Progenitor cell of endocrine pancreas (in vitro differentiated cells): ENCODE measurements around the gene CYP2B6. TPM values are rescaled to one million over a fixed set of nuclear protein-coding genes. Genes with fewer than 3 reads are reported as not detected.

Source experiments
- DNase-seq: peaks from one replicate; pipeline ENCODE4 v3.0.0; 2021; ENCODE audit warnings: low spot score; ENCODE audit not compliant: unreplicated experiment
- H3K27ac Mint-ChIP-seq: 2 replicates; pipeline ENCODE4 v1.8.0; 2021; ENCODE audit warnings: mild to moderate bottlenecking, moderate library complexity, mixed read lengths
- H3K27me3 Mint-ChIP-seq: 2 replicates; pipeline ENCODE4 v1.8.0; 2021; ENCODE audit warnings: mixed read lengths
- H3K36me3 Mint-ChIP-seq: 2 replicates; pipeline ENCODE4 v1.8.0; 2022; ENCODE audit warnings: mixed read lengths; ENCODE audit not compliant: insufficient read depth
- H3K4me1 Mint-ChIP-seq: 2 replicates; pipeline ENCODE4 v1.8.0; 2021; ENCODE audit warnings: low read depth, mixed read lengths
- H3K4me3 Mint-ChIP-seq: 2 replicates; pipeline ENCODE4 v1.8.0; 2021; ENCODE audit warnings: low read depth, mild to moderate bottlenecking, moderate library complexity, mixed read lengths
- H3K9me3 Mint-ChIP-seq: 2 replicates; pipeline ENCODE4 v1.8.0; 2021; ENCODE audit warnings: low read depth, mixed read lengths
- total RNA-seq: library from RNA; stranded (reverse); gene quantifications from 2 replicates; pipeline ENCODE4 v1.2.1, GENCODE V29; 2021
- TF ChIP-seq, protein P1 (sequence below): fragments of 200-600 bp; sonication (generic); IDR thresholded peaks from one replicate; pipeline ENCODE4 v1.5.0; 2021; ENCODE audit warnings: antibody characterized with exemption, mild to moderate bottlenecking; ENCODE audit not compliant: unreplicated experiment

Gene CYP2B6
- total RNA-seq, 1 donor from 2014 or later = 2.0 TPM

GRCh38 chr19:41019346-41019745, 28.3 kb downstream of the CYP2B6 start:
- Mint-ChIP-seq H3K36me3 (no peaks in the 10 kb centered on the region), H3K4me1 (no peaks in the 10 kb centered on the region), H3K27me3 (peaks cover 26% of the 10 kb centered on the region), H3K9me3 (no peaks in the 10 kb centered on the region), H3K27ac (no peak overlapping the region), H3K4me3 (no peak overlapping the region)
- TF ChIP-seq, protein P1, sequence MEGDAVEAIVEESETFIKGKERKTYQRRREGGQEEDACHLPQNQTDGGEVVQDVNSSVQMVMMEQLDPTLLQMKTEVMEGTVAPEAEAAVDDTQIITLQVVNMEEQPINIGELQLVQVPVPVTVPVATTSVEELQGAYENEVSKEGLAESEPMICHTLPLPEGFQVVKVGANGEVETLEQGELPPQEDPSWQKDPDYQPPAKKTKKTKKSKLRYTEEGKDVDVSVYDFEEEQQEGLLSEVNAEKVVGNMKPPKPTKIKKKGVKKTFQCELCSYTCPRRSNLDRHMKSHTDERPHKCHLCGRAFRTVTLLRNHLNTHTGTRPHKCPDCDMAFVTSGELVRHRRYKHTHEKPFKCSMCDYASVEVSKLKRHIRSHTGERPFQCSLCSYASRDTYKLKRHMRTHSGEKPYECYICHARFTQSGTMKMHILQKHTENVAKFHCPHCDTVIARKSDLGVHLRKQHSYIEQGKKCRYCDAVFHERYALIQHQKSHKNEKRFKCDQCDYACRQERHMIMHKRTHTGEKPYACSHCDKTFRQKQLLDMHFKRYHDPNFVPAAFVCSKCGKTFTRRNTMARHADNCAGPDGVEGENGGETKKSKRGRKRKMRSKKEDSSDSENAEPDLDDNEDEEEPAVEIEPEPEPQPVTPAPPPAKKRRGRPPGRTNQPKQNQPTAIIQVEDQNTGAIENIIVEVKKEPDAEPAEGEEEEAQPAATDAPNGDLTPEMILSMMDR = no peak
- no peak for DNase-seq

DNA sequence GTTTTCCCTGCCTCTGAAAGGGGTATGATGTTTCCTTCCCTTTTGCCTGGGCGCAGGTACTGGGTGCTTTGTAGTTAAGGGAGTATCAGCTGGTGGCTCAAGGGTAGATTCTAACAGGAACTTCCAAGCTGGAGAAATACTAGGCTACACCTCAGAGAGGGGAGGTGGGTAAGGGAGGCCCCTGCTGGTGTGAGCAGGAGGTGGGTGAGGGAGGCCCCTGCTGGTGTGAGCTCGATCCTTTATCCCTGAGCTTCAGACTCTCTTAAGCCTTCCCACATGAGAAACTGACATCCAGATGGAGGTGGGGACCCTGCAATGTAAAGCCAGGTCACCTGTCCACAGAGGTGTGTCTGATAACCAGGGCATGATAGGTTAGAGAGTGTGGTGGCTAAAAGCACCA, 32.1 kb downstream of the CYP2B6 start:
- Mint-ChIP-seq H3K4me3 (no peak overlapping the region), H3K36me3 (no peaks in the 10 kb centered on the region), H3K4me1 (peaks cover 1% of the 10 kb centered on the region), H3K27me3 (peaks cover 54% of the 10 kb centered on the region), H3K27ac (no peak overlapping the region), H3K9me3 (no peaks in the 10 kb centered on the region)
- TF ChIP-seq, protein P1 = no peak
- no peak for DNase-seq

GRCh38 chr19:41025411-41025810, 34.3 kb downstream of the CYP2B6 start:
- H3K4me3 Mint-ChIP-seq = no peak overlapping the region
- H3K27me3 Mint-ChIP-seq = peaks cover 64% of the 10 kb centered on the region
- TF ChIP-seq, protein P1 = no peak
- H3K27ac Mint-ChIP-seq = no peak overlapping the region
- H3K4me1 Mint-ChIP-seq = peaks cover 5% of the 10 kb centered on the region
- no peaks in the 10 kb centered on the region for H3K36me3 Mint-ChIP-seq
- DNase-seq = no peak
- H3K9me3 Mint-ChIP-seq = no peaks in the 10 kb centered on the region

DNA sequence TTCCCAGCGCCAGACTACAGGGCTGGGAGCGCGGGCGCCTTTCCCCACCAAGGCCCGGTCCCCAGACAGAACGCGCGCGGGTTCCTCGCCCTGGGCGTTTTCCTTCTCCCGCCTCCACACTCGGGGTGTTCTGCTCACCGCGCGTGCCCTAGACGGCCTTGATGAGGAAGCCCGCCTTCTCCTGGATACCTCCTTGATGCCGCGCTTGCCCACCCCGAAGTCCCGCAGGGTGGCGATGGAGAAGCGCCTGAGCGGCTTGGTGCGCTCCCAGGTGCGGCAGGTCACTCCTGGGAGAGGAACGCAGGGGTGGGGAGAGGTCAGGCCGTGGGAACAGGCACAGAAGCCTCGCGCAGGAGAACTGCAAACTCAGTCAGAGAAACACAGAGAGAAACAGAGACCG, 34.8 kb downstream of the CYP2B6 start:
- no peaks in the 10 kb centered on the region for H3K36me3 Mint-ChIP-seq
- DNase-seq = no peak
- TF ChIP-seq, protein P1 = no peak
- H3K27ac Mint-ChIP-seq = no peak overlapping the region
- no peak overlapping the region for H3K4me3 Mint-ChIP-seq
- no peaks in the 10 kb centered on the region for H3K9me3 Mint-ChIP-seq
- peaks cover 62% of the 10 kb centered on the region for H3K27me3 Mint-ChIP-seq
- peaks cover 5% of the 10 kb centered on the region for H3K4me1 Mint-ChIP-seq

- Mint-ChIP-seq H3K27me3 (peaks cover 65% of the 10 kb centered on the region), H3K9me3 (peaks cover 3% of the 10 kb centered on the region), H3K36me3 (no peaks in the 10 kb centered on the region), H3K4me1 (peaks cover 5% of the 10 kb centered on the region), H3K4me3 (no peak overlapping the region), H3K27ac (no peak overlapping the region)
- TF ChIP-seq, protein P1 = no peak
- no peak for DNase-seq
Measured at GRCh38 chr19:41027273-41027967, 36.3 kb downstream of the CYP2B6 start.
